Right lobe of liver (tissue), 4 donors: ENCODE results near the gene AUH.

ENCODE experiments used
- CTCF ChIP-seq, 4 donors: fragments of 200-600 bp in 3 of 4; fragments of 450-650 bp in 1 of 4; IDR thresholded peaks; one replicate each; pipeline versions ENCODE4 v1.5.1 to v1.8.0; 2016 to 2022; ENCODE audit warnings: antibody characterized with exemption in 4 of 4, mild to moderate bottlenecking in 2 of 4
- POLR2A ChIP-seq: fragments of 450-650 bp; IDR thresholded peaks from one replicate; pipeline ENCODE4 v1.6.1; 2017; ENCODE audit warnings: antibody characterized with exemption, mild to moderate bottlenecking
- donor health status: DM: no; HTN: no; CAD: no.
- donor health status: DM: no; HTN: no; CAD: no.
- donor health status: DM: no; HTN: yes; CAD: no.

DNA sequence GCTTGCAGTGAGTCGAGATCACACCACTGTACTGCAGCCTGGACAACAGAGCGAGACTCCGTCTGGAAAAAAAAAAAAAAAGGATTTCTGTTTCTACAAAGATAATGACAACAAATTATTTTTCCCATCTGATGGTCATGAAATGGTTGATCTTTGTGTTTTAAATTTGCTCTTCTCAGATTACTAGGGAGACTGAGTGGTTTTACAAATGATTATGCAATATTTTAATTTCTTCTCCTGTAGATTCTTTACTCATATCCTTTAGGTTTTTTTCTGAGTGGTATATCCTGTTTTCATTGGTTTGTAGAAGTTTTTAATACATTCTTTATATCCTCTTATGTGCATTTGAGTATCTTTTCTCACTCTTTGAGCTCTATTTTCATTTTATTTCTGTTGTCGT is 20.6 kb upstream of the AUH start:
- TF ChIP-seq POLR2A, result no peak
- no peak for TF ChIP-seq CTCF (IDR thresholded peaks at IDR 0.05)
